Activated T-cell treated with anti-CD3 and anti-CD28 coated beads, Interleukin-2, amount 50 U/mL, for 48 hours (primary cell): ENCODE measurements around the gene CCDC74B.
"Not testable (repeated sequence)": the region's sequence is repeated elsewhere in the genome, so short reads cannot be mapped to it uniquely, and the experiment has no call there.

Experiments used
- DNase-seq, 2 experiments: peaks; one replicate each; pipeline ENCODE4 v3.0.0-alpha.2; 2020

Gene CCDC74B

GRCh38 chr2:130148515-130148914, 3.6 kb upstream of the CCDC74B start:
- DNase-seq: not testable (repeated sequence)

DNA sequence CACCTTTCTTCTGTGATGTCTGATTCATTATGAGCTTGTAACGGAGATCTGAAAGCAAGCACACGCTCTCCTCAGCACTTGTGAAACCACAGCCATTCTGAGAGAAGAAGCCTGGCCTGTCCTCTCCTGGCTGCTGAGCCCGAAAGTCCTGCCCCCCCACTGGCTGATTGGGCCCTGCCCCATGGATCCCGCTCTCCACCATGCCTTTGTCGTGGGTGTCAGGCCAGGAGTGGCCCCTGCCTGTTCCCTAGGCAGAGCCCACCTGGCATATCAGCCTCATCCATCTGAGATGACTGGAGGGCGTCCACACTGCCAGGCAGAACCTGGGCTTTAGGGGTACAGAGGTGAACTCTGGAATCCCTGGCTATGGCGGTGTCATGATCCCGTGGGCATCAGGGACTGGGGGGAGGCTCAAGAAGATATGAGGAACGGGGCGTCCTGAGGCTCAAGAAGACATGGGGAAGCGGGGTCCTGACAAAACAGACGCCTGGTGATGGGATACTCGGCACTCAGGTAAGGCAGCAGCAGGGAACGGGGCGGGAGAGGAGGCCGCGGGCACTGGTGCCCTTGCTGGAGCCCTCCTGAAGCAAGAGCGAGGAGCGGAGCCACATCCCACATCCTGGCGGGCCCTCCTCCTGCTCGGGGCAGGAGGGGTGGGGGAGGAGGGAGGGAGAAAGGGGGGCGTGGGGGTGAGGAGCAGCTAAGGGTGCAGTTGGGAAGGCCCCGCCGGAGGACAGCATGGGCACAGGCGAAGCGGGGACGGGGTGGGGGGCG, 1.5 kb downstream of the CCDC74B start:
- not testable (repeated sequence) for DNase-seq

DNA sequence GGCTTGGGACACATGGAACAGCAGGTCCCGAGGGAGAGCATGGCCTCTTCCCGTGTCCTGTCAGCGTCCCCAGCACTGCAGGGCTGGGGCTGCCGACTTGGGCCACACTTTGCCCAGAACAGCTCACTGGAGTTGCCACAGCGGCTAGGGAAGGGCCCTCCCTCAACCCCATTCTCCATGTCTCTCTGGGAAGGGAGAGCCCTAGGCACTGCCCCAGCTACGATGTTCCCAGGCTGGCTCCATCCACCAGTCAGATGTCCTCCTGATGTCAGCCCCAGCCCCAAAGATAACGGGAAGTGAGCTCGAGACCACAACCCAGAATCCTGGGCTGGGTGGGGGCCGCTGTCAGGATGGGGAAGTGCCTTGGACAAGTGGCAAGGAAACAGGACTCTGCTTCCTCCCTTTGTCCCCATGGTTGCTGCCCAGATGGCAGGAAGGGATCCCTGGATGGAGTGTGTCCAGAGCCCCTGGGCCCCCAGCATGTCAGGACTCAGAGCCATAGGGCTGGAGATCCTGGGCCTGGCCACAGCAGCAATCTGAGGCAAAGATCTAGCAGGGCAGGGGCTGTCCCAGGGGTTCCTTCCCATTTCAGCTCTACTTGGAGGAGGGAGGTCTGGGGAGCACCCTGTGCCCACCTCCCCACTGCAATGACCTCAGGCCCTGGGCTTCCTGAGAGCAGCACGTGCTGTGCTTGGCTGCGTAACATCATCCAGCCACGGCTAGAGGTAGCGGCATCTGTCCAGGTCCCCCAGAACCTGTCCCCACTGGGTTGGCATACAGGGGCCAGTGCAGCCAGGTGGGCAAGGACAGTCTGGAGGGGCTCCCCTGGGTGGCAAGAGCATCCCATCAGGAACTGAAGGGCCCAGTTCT, 2.3 kb downstream of the CCDC74B start:
- not testable (repeated sequence) for DNase-seq

DNA sequence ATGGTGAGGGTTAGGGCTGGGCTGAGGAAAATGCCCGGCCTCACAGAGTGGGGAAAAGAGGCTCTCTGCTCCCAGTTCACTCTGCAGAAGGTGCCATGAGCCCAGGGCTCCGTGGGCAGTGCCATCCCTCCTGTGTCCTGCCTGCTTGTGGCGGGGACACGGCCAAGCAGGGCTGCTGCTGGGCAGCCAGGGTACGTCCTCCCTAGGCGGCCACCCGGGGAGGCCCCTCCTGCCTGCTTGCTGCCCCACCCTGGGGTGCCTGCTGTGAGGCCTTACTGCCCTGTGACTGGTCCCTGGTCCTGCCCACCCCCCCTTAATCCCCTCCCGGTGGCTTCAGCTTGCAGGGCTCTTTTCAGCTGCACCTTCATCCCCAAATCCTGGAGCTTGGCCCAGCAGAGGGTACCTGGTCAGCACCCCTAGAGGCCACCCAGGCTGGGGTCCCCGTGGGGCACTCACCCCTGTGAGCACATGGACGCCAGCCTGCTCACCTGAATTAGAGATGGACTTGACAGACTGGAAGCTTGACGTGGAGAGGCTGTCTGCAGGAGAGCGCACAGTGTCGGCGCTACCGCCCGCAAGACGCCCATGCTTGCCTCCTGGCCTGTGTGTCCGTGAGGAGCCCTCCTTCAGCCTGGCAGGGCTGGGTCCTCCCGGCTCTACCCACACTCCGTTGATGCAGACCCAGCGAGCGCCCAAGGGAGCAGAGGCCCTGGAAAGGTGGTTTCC, 3.1 kb downstream of the CCDC74B start:
- not testable (repeated sequence) for DNase-seq

DNA sequence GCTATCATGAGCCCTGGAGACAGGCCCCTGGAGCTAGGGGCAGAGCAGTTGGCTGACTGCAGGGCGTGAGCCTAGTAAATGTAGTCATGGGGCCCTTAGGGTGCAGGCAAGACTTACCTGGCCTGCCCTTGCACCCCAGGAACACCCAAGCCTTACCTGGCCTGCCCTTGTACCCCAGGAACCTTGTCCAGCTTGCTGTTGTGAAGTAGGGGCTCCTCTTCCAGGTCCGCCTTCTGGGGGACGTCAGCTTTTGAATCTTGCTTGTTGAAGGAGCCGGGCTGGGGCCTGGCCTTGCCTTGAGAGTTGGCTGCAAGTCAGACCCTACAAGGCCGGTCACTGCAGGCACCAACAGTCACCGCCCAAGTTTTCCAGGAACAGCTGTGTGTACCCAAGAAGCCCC, 3.9 kb downstream of the CCDC74B start:
- not testable (repeated sequence) for DNase-seq

DNA sequence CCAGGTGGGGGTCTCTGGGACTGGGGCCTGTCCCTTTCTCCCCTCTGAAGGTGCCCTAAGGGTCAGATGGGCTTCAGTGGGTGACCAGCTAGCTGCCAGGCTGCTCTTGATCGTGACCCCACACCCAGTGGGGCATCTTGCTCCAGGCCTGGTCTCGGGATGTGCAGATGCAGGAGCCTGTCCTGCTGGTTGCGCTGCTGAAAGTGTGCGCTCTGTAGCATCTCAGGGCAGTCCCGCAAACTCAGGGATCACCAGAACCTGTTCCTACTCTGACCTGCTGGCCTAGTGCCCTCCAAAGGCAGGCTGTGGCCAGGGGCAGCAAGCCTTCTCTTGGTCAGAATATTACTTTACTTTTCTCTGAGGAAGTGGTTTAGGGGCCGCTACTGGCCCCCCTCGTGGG, 4.4 kb downstream of the CCDC74B start:
- DNase-seq: not testable (repeated sequence)

DNA sequence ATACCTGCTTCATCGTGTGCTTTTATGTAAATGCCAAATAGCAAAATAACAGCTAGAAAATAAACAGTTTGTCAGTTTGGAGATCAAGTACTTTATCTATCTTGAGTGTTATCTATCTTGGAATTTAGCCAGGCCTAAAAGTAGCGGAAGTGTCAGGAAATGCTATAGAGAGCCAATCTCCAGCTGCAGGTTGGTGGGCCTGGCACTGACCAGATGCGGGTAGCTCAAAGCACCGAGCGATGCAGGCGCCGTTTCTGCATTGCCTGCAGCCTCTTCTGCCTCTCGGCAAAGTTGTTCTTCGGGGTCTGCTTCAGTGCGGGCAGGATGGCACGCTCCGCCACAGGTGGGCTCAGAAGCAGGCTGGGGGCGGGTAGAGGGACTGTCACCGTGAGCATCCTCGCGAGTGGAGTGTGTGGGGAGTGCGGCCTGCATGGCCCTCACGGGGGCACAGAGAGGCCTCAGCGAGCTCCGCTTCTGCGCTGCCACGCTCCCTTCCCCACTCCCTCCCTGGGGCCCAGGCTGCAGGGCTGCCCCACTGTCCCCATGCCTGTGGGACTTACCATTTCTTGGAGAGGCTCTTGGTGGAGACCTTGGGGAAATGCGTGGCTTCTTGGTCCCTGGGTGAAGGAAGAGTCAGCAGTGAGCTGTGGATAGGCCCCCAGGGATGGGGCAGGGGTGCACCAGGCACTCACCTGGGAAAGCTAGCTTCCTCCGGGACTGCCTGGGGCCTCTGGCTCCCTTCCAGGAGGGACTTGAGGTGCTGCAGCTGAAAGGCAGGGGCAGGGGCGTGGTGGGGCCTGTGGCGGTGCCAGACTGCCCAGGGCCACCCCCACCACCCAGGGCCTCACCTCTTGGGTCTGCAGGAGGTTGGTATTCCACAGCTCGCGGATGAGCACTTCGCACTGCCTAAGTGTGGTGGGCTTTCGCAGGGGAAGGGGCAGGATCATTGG, 5.3 kb downstream of the CCDC74B start:
- DNase-seq: not testable (repeated sequence)

- DNase-seq: not testable (repeated sequence)
Observed at GRCh38 chr2:130138841-130139251, 6.1 kb downstream of the CCDC74B start.

GRCh38 chr2:130138326-130138725, 6.6 kb downstream of the CCDC74B start:
- DNase-seq: not testable (repeated sequence)

- DNase-seq: not testable (repeated sequence)
Observed at GRCh38 chr2:130137118-130137517, 7.8 kb downstream of the CCDC74B start.

- DNase-seq: not testable (repeated sequence)
Observed at GRCh38 chr2:130136546-130136945, 8.4 kb downstream of the CCDC74B start.

- DNase-seq: no peak
Observed at GRCh38 chr2:130135692-130136541, 9.0 kb downstream of the CCDC74B start.

DNA sequence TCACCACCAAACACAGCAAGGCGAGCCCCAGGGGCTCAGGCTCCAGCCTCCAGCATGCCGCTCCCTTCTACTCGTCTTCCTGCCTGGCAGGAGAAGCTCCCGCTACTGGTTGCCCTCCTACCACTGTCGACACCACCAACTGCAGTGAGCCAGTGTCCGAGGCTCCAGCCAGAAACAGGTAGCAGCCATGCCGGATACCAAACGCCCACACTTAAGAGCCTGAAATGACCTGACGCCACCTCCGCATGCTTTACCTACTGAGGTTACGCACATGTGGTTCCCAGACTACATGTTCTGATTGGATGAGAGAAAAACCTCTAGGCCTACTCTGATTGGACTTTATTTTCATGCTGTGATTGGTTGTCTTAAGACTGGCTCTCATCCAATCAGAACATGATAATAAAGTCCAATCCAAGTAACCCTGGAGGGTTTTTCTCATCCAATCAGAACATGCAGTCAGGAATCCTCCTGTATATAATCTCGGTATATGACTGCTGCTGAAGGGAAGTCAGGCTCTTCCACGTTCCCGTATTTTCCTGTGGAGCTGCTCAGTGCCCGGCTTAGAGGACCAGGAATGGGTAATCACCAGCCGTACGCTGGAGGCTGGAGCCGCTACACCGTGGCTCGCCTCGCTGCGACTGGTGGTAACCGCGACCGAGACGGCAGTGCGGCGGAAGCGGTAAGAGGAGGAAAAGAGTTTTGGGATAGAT, 15.6 kb downstream of the CCDC74B start, which contains the start of gene POTEF:
POTEF (minus strand) TSS at position 103 of the 710 bp plus-strand sequence. CDS start 8,707 bp downstream, outside the sequence.
- DNase-seq: not testable (repeated sequence)

DNA sequence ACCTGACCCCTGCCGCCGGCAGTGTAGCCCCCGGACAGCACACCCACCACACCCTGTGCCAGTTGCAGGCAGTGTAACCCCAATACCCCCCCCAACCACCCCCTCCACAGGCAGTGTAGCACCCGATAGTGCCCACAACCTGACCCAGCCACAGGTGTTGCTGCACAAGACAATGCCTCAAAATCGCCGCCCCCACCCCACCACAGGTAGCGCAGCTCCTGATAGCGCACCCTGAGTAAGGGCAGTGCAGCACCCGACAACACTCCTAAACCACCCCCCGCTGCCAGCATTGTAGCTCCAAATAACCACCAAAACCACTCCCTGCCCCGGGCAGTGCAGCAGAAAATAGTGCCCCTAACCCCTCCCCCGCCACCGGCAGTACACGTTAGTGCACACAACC, 16.4 kb downstream of the CCDC74B start:
- not testable (repeated sequence) for DNase-seq

DNA sequence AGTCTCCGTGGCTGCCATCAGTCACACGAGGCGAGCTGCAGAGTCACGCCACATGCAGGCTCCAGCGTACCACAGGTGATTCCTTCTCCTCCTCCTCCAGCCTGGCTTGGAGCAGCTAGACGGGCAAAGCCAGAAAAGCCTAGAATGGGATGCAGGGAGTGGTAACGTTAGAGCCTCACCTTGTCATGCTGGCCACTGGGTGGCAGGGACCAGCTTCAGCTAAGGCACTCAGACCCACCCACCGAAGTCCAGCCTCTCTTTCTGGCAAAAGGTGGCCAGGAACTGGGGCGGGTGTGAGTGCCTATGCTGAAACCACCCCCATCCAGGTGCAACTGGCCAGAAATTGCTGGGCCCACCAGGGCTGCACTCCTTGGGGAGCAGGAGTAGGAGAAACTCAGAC, 17.2 kb downstream of the CCDC74B start:
- not testable (repeated sequence) for DNase-seq

DNA sequence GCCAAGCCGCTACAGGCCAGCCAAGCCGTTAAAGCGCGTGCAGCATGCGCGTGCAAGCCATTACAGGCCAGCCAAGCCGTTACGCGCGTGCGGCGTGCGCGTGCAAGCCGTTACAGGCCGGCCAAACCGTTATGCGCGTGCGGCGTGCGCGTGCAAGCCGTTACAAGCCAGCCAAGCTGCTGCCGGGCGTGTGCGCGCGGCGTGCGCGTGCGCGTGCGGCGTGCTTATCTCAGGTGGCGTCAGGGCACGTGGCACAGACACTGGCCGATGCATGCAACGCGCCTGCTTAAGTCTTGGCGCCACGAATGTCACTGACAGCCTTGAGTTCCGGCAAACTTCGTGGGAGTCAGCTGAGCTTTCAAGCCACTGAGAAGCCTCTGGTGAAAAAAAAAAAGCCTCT, 24.0 kb downstream of the CCDC74B start:
- not testable (repeated sequence) for DNase-seq

DNA sequence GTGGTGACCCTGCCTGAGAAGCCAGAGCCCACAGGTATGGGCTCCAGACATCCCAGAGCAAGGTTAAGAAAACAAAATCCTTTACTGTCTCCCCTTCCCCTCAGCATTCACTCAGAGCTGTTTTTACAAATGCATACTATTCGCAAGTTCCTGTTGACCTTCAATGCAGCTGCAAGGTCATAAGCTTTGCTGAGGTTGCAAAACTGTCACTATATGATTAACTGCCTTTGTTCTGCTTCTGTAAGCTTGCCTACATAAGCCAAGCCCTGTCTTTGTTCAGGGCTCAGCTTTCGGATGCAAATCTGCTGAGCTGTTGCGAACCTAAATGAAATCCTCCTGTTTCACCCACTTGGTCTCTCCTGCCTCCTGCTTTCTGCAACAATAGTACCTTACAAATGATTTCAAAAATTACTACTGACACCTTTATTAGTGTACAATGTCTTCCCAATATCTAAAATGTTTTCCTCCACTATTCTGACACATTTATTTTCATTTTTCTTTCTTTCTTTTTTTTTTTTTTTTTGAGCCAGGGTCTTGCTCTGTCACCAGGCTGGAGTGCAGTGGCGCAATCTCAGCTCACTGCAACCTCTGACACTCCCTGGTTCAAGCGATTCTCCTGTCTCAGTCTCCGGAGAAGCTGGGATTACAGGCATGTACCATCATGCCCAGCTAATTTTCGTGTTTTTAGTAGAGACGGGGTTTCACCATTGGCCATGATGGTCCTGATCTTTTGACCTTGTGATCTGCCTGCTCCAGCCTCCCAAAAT, 42.1 kb downstream of the CCDC74B start:
- not testable (repeated sequence) for DNase-seq
